ENCODE results near the gene RAP1GAP2. TPM values are rescaled to one million over a fixed set of nuclear protein-coding genes. Genes with fewer than 3 reads are reported as not detected.

RAP1GAP2 gene
- total and polyA plus RNA-seq, 2 experiments from 2014 or later = 0.74 to 3.8 TPM

DNA sequence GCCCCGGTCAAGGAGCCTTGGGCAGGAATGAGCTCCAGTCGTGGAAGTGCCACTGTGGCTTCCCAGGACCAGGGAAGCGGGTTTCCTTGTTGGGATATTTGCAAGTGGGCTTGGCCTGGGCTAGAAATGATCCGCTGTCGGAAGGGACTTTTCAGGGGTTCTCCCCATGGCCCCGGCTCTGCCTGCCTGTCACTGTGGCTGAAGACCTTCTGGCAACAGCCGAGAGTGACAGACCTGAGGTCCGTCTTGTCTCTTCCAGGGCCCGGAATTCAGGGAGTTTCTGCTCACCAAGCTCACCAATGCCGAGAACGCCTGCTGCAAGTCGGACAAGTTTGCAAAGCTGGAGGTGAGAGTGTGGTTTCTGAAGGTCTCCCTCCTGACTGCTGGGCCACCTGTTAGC lies 209.5 kb downstream of the RAP1GAP2 start:
- H3K4me2 ChIP-seq (ENCODE audit: unreplicated experiment) = no peak overlapping the region
- no peaks in the 10 kb centered on the region for H3K9me2 ChIP-seq (ENCODE audit: insufficient read depth)
- H3K36me3 ChIP-seq (ENCODE audit: low read depth) = no peaks in the 10 kb centered on the region
- H3K4me3 ChIP-seq = no peak overlapping the region
- no peak overlapping the region for H3K27ac ChIP-seq
- no peaks in the 10 kb centered on the region for H3K9me3 ChIP-seq (ENCODE audit: low read depth)
- H3K4me1 ChIP-seq (ENCODE audit: insufficient read depth) = peaks cover 5% of the 10 kb centered on the region
- H4K20me1 ChIP-seq (ENCODE audit: insufficient read depth) = no peaks in the 10 kb centered on the region
- H2AFZ ChIP-seq = no peak overlapping the region
- in situ Hi-C loops (cut with MboI) = no loop called here
- no peaks in the 10 kb centered on the region for H3K79me2 ChIP-seq (ENCODE audit: insufficient read depth)
- DNase-seq = no peak
- no peaks in the 10 kb centered on the region for H3F3A ChIP-seq (ENCODE audit: insufficient read depth)
- WGBS, 2 experiments (ENCODE audit: low coverage in 1 of 2, low lambda C conversion rate in 2 of 2, missing lambda C conversion rate in 2 of 2) = 94% methylated on average over 11 to 12 of the region's 12 CpGs
- H3K27me3 ChIP-seq (replicated peaks; ENCODE audit: insufficient read depth) = no peaks in the 10 kb centered on the region
- no peak overlapping the region for H3K9ac ChIP-seq
- TF ChIP-seq EZH2 (IDR thresholded peaks at IDR 0.05; ENCODE audit: insufficient read depth, poor library complexity, severe bottlenecking) (no peak), EZH2phosphoT487 (IDR thresholded peaks at IDR 0.05; ENCODE audit: insufficient read depth, low read depth) (no peak)

DNA sequence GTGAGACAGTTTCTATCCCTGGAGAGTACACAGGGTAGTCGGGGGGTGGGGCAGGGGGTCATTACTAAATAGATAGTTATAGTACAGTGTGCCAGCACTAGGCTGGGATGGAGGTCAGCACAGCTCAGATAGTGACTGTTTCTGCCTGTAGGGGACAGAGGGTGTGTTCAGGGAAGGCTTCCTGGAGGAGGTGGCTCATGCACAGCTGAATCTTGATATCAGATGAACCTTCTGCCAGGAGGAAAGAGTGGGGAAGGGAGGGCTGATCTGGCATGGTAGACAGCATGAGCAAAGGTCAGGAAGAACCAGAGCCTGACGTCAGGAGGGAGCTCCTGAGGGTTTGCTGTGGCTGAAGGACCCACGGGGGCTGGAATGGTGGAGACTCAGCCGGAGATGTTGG lies 210.6 kb downstream of the RAP1GAP2 start:
- H3K27ac ChIP-seq = no peak overlapping the region
- H3K36me3 ChIP-seq (ENCODE audit: low read depth) = no peaks in the 10 kb centered on the region
- TF ChIP-seq EZH2phosphoT487 (IDR thresholded peaks at IDR 0.05; ENCODE audit: insufficient read depth, low read depth) (no peak), EZH2 (IDR thresholded peaks at IDR 0.05; ENCODE audit: insufficient read depth, poor library complexity, severe bottlenecking) (no peak)
- no peak overlapping the region for H3K4me2 ChIP-seq (ENCODE audit: unreplicated experiment)
- no peaks in the 10 kb centered on the region for H3K79me2 ChIP-seq (ENCODE audit: insufficient read depth)
- no peaks in the 10 kb centered on the region for H3F3A ChIP-seq (ENCODE audit: insufficient read depth)
- peaks cover 5% of the 10 kb centered on the region for H3K4me1 ChIP-seq (ENCODE audit: insufficient read depth)
- in situ Hi-C loops (cut with MboI) = no loop called here
- H2AFZ ChIP-seq = no peak overlapping the region
- WGBS, 2 experiments (ENCODE audit: low coverage in 1 of 2, low lambda C conversion rate in 2 of 2, missing lambda C conversion rate in 2 of 2) = 69 to 78% methylated on average over 4 of the region's 4 CpGs
- no peak overlapping the region for H3K9ac ChIP-seq
- no peak for DNase-seq
- no peaks in the 10 kb centered on the region for H3K27me3 ChIP-seq (replicated peaks; ENCODE audit: insufficient read depth)
- no peak overlapping the region for H3K4me3 ChIP-seq
- no peaks in the 10 kb centered on the region for H3K9me2 ChIP-seq (ENCODE audit: insufficient read depth)
- H3K9me3 ChIP-seq (ENCODE audit: low read depth) = no peaks in the 10 kb centered on the region
- no peaks in the 10 kb centered on the region for H4K20me1 ChIP-seq (ENCODE audit: insufficient read depth)

DNA sequence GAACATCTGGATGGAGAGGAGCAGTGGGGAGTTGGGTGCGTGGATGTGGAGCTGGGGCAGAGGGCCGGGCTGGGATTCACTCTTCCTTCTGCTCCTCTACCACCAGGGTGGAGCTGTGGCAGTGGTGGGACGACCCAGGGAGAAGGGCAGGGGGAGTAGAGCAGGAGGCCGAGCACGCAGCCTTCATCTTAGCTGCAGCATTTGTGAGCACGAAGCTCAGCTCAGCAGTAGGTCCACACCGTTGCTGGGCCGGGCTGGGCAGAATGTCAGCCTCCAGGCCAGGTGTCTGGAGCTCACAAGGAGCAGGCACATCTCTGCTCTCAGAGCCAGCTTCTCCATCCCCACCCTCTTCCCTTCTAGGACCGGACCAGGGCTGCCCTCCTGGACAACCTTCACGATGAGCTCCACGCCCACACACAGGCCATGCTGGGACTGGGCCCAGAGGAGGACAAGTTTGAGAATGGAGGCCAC lies 211.4 kb downstream of the RAP1GAP2 start:
- 93 to 97% methylated on average over 11 of the region's 11 CpGs for WGBS, 2 experiments (ENCODE audit: low coverage in 1 of 2, low lambda C conversion rate in 2 of 2, missing lambda C conversion rate in 2 of 2)
- no peak overlapping the region for H3K4me2 ChIP-seq (ENCODE audit: unreplicated experiment)
- H3K27me3 ChIP-seq (replicated peaks; ENCODE audit: insufficient read depth) = no peaks in the 10 kb centered on the region
- TF ChIP-seq EZH2phosphoT487 (IDR thresholded peaks at IDR 0.05; ENCODE audit: insufficient read depth, low read depth) (no peak), EZH2 (IDR thresholded peaks at IDR 0.05; ENCODE audit: insufficient read depth, poor library complexity, severe bottlenecking) (no peak)
- H3K4me1 ChIP-seq (ENCODE audit: insufficient read depth) = peaks cover 5% of the 10 kb centered on the region
- no peaks in the 10 kb centered on the region for H3K9me2 ChIP-seq (ENCODE audit: insufficient read depth)
- no peak for DNase-seq
- no peaks in the 10 kb centered on the region for H3K36me3 ChIP-seq (ENCODE audit: low read depth)
- H2AFZ ChIP-seq = no peak overlapping the region
- H3K4me3 ChIP-seq = no peak overlapping the region
- H3K9ac ChIP-seq = no peak overlapping the region
- no peak overlapping the region for H3K27ac ChIP-seq
- H3K79me2 ChIP-seq (ENCODE audit: insufficient read depth) = no peaks in the 10 kb centered on the region
- H4K20me1 ChIP-seq (ENCODE audit: insufficient read depth) = no peaks in the 10 kb centered on the region
- in situ Hi-C loops (cut with MboI) = no loop called here
- no peaks in the 10 kb centered on the region for H3F3A ChIP-seq (ENCODE audit: insufficient read depth)
- no peaks in the 10 kb centered on the region for H3K9me3 ChIP-seq (ENCODE audit: low read depth)

DNA sequence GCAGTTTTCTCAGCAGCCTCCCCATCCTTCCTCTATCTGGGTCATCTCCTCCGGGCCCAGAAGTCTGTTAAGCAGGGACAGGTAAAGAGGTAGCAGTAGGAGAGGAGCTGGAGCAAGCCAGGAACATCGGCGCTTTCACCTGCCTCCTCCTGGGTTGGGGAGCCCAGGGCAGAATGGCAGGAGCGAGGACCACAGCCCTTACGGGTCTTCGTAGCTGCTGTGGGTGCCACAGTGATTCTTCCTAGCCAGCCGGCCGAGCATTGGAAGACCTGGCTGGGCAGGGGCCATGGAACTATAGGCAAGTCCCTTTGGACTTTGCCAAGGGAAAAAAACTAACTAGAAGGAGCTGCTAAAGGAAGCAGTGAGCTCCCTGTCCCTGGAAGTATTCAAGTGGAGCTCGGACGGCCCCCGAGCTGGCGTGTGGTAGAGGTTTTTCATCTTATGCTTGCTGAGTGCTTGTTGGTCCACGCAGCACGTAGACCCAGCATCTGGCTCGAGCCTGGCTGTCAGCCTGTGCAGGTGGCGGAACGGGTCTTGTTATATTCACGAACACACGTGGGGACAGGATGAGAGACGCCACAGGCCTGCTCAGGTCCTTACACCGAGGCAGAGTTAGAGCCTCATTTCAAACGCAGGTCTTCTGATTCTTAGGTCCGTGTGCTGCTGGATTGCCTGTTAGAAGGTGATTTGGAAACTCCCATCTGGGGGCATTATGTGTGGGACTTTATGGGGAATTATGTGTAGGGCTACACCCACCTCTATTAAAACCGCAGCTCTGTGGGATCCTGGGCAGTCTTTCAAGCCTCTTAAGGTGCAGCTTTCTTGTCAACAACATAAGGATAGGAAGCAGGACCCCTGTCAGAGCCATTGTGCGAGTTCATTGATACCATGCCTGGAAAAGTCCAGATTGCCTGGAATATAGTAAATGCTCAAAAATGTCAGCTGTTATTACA lies 212.4 kb downstream of the RAP1GAP2 start:
- WGBS, 2 experiments (ENCODE audit: low coverage in 1 of 2, low lambda C conversion rate in 2 of 2, missing lambda C conversion rate in 2 of 2) = 75 to 76% methylated on average over 25 of the region's 25 CpGs
- no peaks in the 10 kb centered on the region for H3K9me3 ChIP-seq (ENCODE audit: low read depth)
- in situ Hi-C loops (cut with MboI) = no loop called here

More for the DNA sequence above, 212.4 kb downstream of the RAP1GAP2 start:
- H3K4me2 ChIP-seq (ENCODE audit: unreplicated experiment) = no peak overlapping the region
- H3K27me3 ChIP-seq (replicated peaks; ENCODE audit: insufficient read depth) = no peaks in the 10 kb centered on the region
- H3F3A ChIP-seq (ENCODE audit: insufficient read depth) = no peaks in the 10 kb centered on the region
- H3K36me3 ChIP-seq (ENCODE audit: low read depth) = no peaks in the 10 kb centered on the region
- H3K4me1 ChIP-seq (ENCODE audit: insufficient read depth) = peaks cover 5% of the 10 kb centered on the region
- TF ChIP-seq EZH2 (IDR thresholded peaks at IDR 0.05; ENCODE audit: insufficient read depth, poor library complexity, severe bottlenecking) = no peak
- no peak for TF ChIP-seq EZH2phosphoT487 (IDR thresholded peaks at IDR 0.05; ENCODE audit: insufficient read depth, low read depth)
- H3K9ac ChIP-seq = no peak overlapping the region
- no peaks in the 10 kb centered on the region for H4K20me1 ChIP-seq (ENCODE audit: insufficient read depth)
- no peaks in the 10 kb centered on the region for H3K9me2 ChIP-seq (ENCODE audit: insufficient read depth)
- no peaks in the 10 kb centered on the region for H3K79me2 ChIP-seq (ENCODE audit: insufficient read depth)
- H3K27ac ChIP-seq = no peak overlapping the region
- no peak overlapping the region for H3K4me3 ChIP-seq
- DNase-seq = no peak
- no peak overlapping the region for H2AFZ ChIP-seq
